H9 (cell line): ENCODE data around the gene CADM3. TPM values are rescaled to one million over a fixed set of nuclear protein-coding genes. Genes with fewer than 3 reads are reported as not detected.

Experiments used
- DNase-seq: peaks from one replicate; pipeline ENCODE4 v3.0.0-alpha.2; 2017
- H2AFZ ChIP-seq: one replicate; pipeline ENCODE4 v1.6.1; 2013; ENCODE audit warnings: mild to moderate bottlenecking, low read length, control low read depth, moderate library complexity
- H2AK5ac ChIP-seq: 2 replicates; pipeline ENCODE4 v1.6.1; 2013; ENCODE audit warnings: low read length, control low read depth, mixed read lengths; ENCODE audit not compliant: insufficient read length
- H2BK120ac ChIP-seq: one replicate; pipeline ENCODE4 v1.6.1; 2013; ENCODE audit warnings: low read depth, mild to moderate bottlenecking, low read length, control low read depth, inconsistent platforms; ENCODE audit not compliant: poor library complexity, severe bottlenecking
- H2BK12ac ChIP-seq: 2 replicates; pipeline ENCODE4 v1.6.1; 2013; ENCODE audit warnings: low read length, control low read depth, mixed read lengths, low read depth; ENCODE audit not compliant: insufficient read length
- H2BK15ac ChIP-seq: 2 replicates; pipeline ENCODE4 v1.6.1; 2013; ENCODE audit warnings: low read depth, low read length, control low read depth
- H2BK20ac ChIP-seq: one replicate; pipeline ENCODE4 v1.6.1; 2013; ENCODE audit warnings: low read depth, mild to moderate bottlenecking, low read length, control low read depth, inconsistent platforms; ENCODE audit not compliant: poor library complexity, severe bottlenecking
- H2BK5ac ChIP-seq: 2 replicates; pipeline ENCODE4 v1.6.1; 2013; ENCODE audit warnings: low read length, control low read depth, mixed read lengths; ENCODE audit not compliant: insufficient read length
- H3K14ac ChIP-seq: 2 replicates; pipeline ENCODE4 v1.6.1; 2013; ENCODE audit warnings: low read length, control low read depth; ENCODE audit not compliant: insufficient read depth
- H3K18ac ChIP-seq: 2 replicates; pipeline ENCODE4 v1.6.1; 2013; ENCODE audit warnings: low read depth, mild to moderate bottlenecking, mixed read lengths, low read length, control low read depth; ENCODE audit not compliant: insufficient read length
- H3K23ac ChIP-seq: 2 replicates; pipeline ENCODE4 v1.6.1; 2013; ENCODE audit warnings: low read length, control low read depth, mixed read lengths, low read depth; ENCODE audit not compliant: insufficient read length
- H3K23me2 ChIP-seq: 2 replicates; pipeline ENCODE4 v1.6.1; 2013; ENCODE audit warnings: low read depth, mild to moderate bottlenecking, mixed read lengths, low read length, control low read depth; ENCODE audit not compliant: insufficient read length, poor library complexity, severe bottlenecking
- H3K27ac ChIP-seq: 2 replicates; pipeline ENCODE4 v1.5.1; 2013; ENCODE audit warnings: low read length, control low read depth, mixed read lengths, low read depth; ENCODE audit not compliant: insufficient read length
- H3K27me3 ChIP-seq: 2 replicates; pipeline ENCODE4 v1.6.1; 2013; ENCODE audit warnings: low read length, control low read depth, inconsistent platforms; ENCODE audit not compliant: insufficient read depth
- H3K4ac ChIP-seq: 2 replicates; pipeline ENCODE4 v1.6.1; 2013; ENCODE audit warnings: low read depth, mild to moderate bottlenecking, control low read depth, inconsistent platforms, low read length, moderate library complexity
- H3K4me1 ChIP-seq: 2 replicates; pipeline ENCODE4 v1.6.1; 2013; ENCODE audit warnings: low read length, control low read depth, inconsistent platforms; ENCODE audit not compliant: insufficient read depth
- H3K4me2 ChIP-seq: 2 replicates; pipeline ENCODE4 v1.6.1; 2013; ENCODE audit warnings: low read length, control low read depth, mixed read lengths; ENCODE audit not compliant: insufficient read length, insufficient read depth
- H3K56ac ChIP-seq: 2 replicates; pipeline ENCODE4 v1.6.1; 2013; ENCODE audit warnings: low read depth, mild to moderate bottlenecking, mixed read lengths, low read length, control low read depth; ENCODE audit not compliant: insufficient read length
- H3K79me1 ChIP-seq: 2 replicates; pipeline ENCODE4 v1.6.1; 2013; ENCODE audit warnings: low read depth, mild to moderate bottlenecking, moderate library complexity, low read length, control low read depth, inconsistent platforms; ENCODE audit not compliant: insufficient read depth, poor library complexity, severe bottlenecking
- H3K79me2 ChIP-seq: 2 replicates; pipeline ENCODE4 v1.6.1; 2013; ENCODE audit warnings: low read length, control low read depth, inconsistent platforms; ENCODE audit not compliant: insufficient read depth
- H3K9ac ChIP-seq: 2 replicates; pipeline ENCODE4 v1.6.1; 2013; ENCODE audit warnings: low read length, control low read depth, mixed read lengths; ENCODE audit not compliant: insufficient read length; ENCODE audit errors: extremely low read depth
- H3K9me3 ChIP-seq: one replicate; pipeline ENCODE4 v1.6.1; 2013; ENCODE audit warnings: low read depth, low read length, inconsistent platforms; ENCODE audit not compliant: control insufficient read depth
- H3T11ph ChIP-seq: one replicate; pipeline ENCODE4 v1.6.1; 2013; ENCODE audit warnings: mild to moderate bottlenecking, low read length, control low read depth, inconsistent platforms
- H4K20me1 ChIP-seq: one replicate; pipeline ENCODE4 v1.6.1; 2013; ENCODE audit not compliant: control insufficient read depth, insufficient read length, insufficient read depth
- H4K5ac ChIP-seq: 2 replicates; pipeline ENCODE4 v1.6.1; 2013; ENCODE audit warnings: low read depth, mild to moderate bottlenecking, mixed read lengths, low read length, control low read depth; ENCODE audit not compliant: insufficient read length
- H4K8ac ChIP-seq: replicated peaks from 2 replicates; pipeline ENCODE4 v1.6.1; 2013; ENCODE audit warnings: low read length, control low read depth, mixed read lengths, low read depth; ENCODE audit not compliant: insufficient read length
- H4K91ac ChIP-seq: 2 replicates; pipeline ENCODE4 v1.6.1; 2013; ENCODE audit warnings: low read depth, mild to moderate bottlenecking, moderate library complexity, mixed read lengths, low read length, control low read depth; ENCODE audit not compliant: insufficient read length
- H3K27ac Mint-ChIP-seq, 3 experiments: 2 replicates in 2 of 3; 3 replicates in 1 of 3; pipeline ENCODE4 v1.8.0; 2020 to 2021; ENCODE audit warnings: mixed read lengths in 3 of 3, mild to moderate bottlenecking in 1 of 3, moderate library complexity in 1 of 3
- H3K27me3 Mint-ChIP-seq: 2 replicates; pipeline ENCODE4 v1.8.0; 2021; ENCODE audit warnings: low read depth, mild to moderate bottlenecking, moderate library complexity, mixed read lengths
- H3K36me3 Mint-ChIP-seq, 3 experiments: 2 replicates in 2 of 3; 3 replicates in 1 of 3; pipeline ENCODE4 v1.8.0; 2020 to 2021; ENCODE audit warnings: low read depth in 3 of 3, mixed read lengths in 3 of 3; ENCODE audit not compliant: insufficient read depth in 1 of 3
- H3K4me1 Mint-ChIP-seq, 2 experiments: 2 replicates each; pipeline ENCODE4 v1.8.0; 2020; ENCODE audit warnings: mixed read lengths in 2 of 2
- H3K4me3 Mint-ChIP-seq, 2 experiments: 2 replicates in 1 of 2; 3 replicates in 1 of 2; pipeline ENCODE4 v1.8.0; 2020 to 2021; ENCODE audit warnings: mild to moderate bottlenecking in 2 of 2, mixed read lengths in 2 of 2, moderate library complexity in 1 of 2
- H3K9me3 Mint-ChIP-seq, 2 experiments: 2 replicates in 1 of 2; 3 replicates in 1 of 2; pipeline ENCODE4 v1.8.0; 2020; ENCODE audit warnings: mild to moderate bottlenecking in 2 of 2, mixed read lengths in 2 of 2, moderate library complexity in 1 of 2
- CTCF ChIP-seq: fragments of 200-600 bp; sonication (generic); conservative IDR thresholded peaks from 3 replicates; pipeline ENCODE4 v1.8.0; 2021; ENCODE audit warnings: antibody characterized with exemption, mild to moderate bottlenecking
- WGBS: extraction: QIAGEN DNeasy Blood & Tissue Kit; methylation state at CpG from one replicate; pipeline ENCODE4 v1.1.7; 2013; ENCODE audit warnings: missing lambda C conversion rate, low lambda C conversion rate, mixed read lengths; ENCODE audit not compliant: insufficient read length; ENCODE audit errors: extremely low coverage; 5-methylcytosine and 5-hydroxymethylcytosine counted together
- total RNA-seq: library from RNA; stranded (reverse); gene quantifications from 2 replicates; pipeline ENCODE4 v1.2.1, GENCODE V29; 2021

Gene CADM3
- total RNA-seq, 1 experiment from 2014 or later = 5.6 TPM

GRCh38 chr1:159247266-159247665 lies 75.9 kb downstream of the CADM3 start:
- no peak overlapping the region for H2BK15ac ChIP-seq

More at GRCh38 chr1:159247266-159247665, 75.9 kb downstream of the CADM3 start:
- Histone ChIP-seq H4K91ac (no peak overlapping the region), H3T11ph (no peak overlapping the region), H2BK12ac (no peak overlapping the region), H3K4ac (no peak overlapping the region), H3K27ac (no peak overlapping the region), H2BK5ac (no peak overlapping the region), H4K20me1 (no peaks in the 10 kb centered on the region), H3K79me1 (no peaks in the 10 kb centered on the region), H2AK5ac (no peak overlapping the region), H2AFZ (no peak overlapping the region), H3K23ac (no peak overlapping the region), H3K18ac (no peak overlapping the region), H3K14ac (no peak overlapping the region), H3K56ac (no peak overlapping the region), H2BK20ac (no peak overlapping the region), H4K8ac (no peak overlapping the region), H3K27me3 (no peaks in the 10 kb centered on the region), H3K23me2 (no peaks in the 10 kb centered on the region), H3K9me3 (no peaks in the 10 kb centered on the region), H3K9ac (no peak overlapping the region), H4K5ac (no peak overlapping the region), H3K79me2 (no peaks in the 10 kb centered on the region), H3K4me2 (no peak overlapping the region), H3K4me1 (no peaks in the 10 kb centered on the region), H2BK120ac (no peak overlapping the region)
- no CpG with 5 or more reads among the region's 3 CpGs for WGBS
- no peak overlapping the region for H3K27ac Mint-ChIP-seq
- H3K4me3 Mint-ChIP-seq = no peak overlapping the region
- peaks cover 10 to 25% of the 10 kb centered on the region in 2 experiments for H3K9me3 Mint-ChIP-seq
- no peak for TF ChIP-seq CTCF
- no peaks in the 10 kb centered on the region; the same call in 1 of the 2 replicates for H3K27me3 Mint-ChIP-seq
- H3K36me3 Mint-ChIP-seq = peaks cover 0 to 5% (median 0%) of the 10 kb centered on the region in 3 experiments; a peak in 4 of 7 replicates
- no peak for DNase-seq
- no peaks in the 10 kb centered on the region for H3K4me1 Mint-ChIP-seq
